GOT3 (cell line): ENCODE measurements around the gene MARS1.

Source experiments
- DNase-seq: peaks from one replicate; lab custom pipeline; 2025; ENCODE audit warnings: mixed read lengths; lab: John Stamatoyannopoulos, UW

The MARS1 gene

DNA sequence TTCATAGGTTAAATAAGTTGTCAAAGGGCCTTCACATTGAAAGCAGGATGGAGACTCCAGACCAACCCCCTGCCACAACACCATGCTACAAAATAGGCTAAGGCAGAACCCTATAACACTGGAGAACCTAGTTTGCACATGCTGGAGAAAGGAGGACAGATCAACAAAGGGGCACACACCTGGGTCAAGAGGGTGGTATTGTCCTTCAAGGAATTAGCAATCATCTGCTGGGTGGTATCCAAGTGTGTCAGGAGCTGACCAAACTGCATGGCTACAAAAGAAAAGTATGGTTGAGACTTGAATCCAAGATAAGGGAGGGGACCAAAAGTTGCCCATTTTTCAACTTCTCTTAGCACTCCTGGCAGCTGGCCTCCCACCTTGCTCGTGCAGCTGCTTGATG, 44.0 kb downstream of the MARS1 start:
- no peak for DNase-seq

DNA sequence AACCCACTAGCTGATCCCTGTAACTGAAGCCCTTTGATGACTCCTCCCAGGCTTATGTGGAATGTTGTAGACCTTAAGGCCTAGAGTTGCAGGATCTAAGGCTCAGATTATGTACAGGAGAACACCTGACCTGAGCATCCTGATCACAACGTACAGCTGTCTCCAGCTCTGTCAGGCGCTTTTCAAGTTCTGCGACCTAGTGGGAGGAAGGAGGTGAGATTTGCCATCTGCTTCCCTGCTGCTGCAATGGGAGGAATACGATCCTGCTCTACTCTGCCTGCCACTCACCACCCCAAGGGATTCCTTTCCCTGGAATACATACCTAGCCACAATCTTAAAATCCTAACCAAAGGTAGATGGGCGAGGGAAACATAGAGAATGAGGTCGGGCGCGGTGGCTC, 45.2 kb downstream of the MARS1 start:
- DNase-seq, result no peak

DNA sequence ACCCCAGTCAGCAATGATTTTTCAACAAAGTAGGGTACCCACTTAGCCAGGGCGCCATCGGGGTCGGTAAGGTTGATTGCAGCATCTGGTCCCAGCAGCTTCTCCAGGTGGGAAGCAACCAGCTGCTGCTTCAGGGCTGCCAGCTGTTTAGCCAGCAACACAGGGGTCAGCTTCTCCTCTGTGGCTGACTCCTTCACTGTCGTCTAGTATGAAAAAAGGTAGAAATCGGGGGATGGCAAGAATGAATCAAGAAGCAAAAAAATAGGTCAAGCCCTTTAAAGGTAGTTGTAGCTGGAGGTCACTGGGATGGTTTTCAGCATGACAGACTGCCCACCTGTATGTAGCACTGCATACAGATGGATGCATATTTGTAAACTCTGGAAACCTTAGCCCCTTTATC, 46.4 kb downstream of the MARS1 start:
- DNase-seq, result no peak

DNA sequence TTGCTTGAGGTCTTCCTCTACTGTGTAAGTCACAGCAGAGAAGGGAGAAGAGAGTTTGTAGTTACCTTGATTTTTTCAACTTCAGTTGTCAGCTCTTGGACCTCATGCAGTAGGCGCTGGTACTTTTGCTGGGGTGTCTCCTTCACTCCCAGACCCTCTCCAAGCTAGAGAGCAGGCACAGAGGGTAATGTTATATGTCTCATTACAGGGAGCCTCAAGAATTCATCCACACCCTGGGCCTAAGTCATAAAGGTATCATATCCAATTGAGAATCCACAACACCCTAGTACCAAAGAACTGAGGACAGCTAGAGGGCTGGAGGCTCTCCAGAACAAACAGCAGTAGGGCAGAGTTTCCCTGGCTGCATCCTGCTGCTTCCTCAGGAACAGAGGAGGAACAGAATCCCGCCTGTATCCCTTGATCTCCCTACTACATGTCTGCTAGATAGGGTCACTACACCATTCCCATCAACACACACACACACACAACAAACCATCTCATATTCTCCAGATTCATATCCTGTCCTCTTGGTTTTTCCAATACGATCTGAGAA, 47.2 kb downstream of the MARS1 start:
- DNase-seq, result no peak

DNA sequence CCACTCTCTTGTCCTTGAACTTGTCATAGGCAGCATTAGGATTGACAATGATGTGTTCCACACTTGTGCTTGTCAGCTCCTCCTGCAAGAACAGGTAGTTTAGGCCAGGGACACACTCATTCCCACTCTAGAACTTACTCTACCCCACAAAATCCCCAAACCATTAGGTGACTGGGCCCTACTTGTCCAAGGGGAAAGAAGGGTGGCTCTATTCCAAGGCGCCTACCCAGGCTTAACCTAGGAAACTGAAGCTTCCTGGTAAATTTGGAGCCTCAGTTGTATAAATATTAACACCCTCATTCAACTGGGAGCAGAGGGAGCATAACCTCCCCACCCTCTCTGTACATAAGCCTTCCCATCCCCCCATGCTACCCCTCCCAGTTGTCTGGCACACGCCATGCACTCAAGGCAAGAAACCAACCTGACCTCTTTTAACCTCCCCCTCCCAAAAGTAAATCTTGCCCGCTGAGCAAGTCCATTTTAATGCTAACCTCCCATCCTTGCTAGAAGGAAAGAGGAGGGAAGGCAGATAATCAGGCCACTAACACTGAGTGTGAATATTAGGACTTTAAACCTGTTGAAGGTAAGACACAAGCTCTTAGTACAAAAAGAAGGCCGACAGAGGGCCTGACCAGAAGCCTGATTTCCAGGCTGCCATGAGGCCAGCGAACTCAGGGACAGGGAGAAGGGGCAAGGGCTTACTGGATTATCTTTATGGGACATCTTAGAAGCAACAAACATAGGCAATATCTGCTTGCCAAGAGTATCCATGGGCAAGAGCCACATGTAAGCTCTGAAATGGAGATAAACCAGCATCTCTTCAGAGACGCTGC, 48.1 kb downstream of the MARS1 start:
- no peak for DNase-seq

DNA sequence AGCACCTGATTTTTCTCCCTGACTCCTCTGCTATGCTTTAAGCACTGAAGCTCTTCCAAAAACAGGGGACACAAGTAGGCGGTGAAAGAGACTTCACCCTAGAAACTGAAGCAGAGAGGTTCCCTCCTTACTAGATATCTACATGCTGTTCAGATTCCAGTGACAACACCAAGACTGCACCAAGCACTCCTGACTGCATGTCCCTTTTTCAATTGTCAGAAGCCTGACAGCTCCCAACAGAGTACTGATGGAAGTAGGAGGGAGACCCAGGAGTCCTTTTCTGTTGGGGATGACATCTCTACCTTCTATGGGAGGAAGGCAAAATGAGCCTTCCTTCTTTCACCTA, 48.7 kb downstream of the MARS1 start:
- DNase-seq, result no peak

DNA sequence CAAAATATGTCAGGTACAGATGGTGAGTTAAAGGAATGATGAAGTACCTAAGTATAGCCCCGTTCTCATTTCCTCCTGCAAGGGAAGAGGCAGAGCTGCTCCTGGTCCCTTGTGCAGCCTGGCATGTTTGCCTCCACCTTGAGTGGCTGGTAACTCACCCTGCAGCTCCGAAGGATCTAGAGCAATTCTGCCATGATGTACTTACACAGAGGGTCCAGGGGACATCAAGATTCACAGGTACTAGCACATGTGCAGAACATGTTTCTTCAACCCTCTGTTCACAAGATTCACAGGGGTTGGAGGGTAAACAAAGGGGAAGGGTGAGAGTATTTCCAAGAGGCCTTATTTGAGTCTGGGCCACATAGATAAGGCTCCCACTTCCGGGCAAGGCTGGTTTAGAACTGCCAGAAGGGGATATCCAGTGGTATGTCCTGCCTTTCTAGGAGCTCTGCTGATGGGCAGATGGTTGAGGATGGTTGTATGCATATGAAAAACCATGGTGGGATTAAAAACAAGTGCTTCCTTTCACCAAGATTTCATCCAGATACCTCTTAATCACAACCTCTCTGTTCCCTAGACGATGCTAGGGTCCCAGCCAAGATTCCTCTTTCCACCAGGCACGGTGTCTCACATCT, 51.4 kb downstream of the MARS1 start:
- DNase-seq, result no peak

DNA sequence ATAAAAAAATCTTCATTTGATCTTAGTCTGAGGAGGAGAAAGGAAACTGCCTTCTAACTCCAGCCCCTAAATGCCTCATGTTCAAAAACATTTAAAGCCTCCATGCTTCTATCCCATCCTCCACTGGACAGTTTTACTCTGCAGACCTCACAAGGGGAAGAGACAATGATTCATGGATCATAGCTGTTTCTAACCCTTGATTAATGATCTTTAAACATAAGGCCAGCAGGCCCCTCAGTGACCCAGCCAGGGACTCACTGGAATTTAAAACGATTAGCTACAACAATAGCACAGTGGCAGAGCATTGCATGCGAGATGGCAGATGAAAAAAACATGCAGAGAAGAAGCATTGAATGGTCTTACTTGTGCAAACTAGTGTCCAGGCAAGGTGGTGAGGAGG, 53.1 kb downstream of the MARS1 start:
- DNase-seq, result no peak

DNA sequence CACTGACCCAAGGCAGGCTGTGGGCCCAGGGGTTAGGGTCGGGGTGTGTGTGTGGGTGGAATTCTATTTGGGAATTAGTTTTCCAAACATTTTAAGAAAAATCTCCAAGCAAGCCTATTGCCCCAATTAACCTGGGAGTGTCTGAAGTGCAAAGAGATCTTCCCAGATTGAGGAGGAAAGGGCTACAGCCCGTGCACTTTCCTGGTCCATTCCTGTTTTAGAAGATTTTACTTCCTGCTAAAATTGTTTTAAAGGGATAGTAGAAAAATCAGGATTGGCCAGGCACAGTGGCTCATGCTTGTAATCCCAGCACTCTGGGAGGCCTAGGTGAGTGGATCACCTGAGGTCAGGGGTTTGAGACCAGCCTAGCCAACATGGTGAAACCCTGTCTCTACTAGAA, 53.8 kb downstream of the MARS1 start:
- no peak for DNase-seq

DNA sequence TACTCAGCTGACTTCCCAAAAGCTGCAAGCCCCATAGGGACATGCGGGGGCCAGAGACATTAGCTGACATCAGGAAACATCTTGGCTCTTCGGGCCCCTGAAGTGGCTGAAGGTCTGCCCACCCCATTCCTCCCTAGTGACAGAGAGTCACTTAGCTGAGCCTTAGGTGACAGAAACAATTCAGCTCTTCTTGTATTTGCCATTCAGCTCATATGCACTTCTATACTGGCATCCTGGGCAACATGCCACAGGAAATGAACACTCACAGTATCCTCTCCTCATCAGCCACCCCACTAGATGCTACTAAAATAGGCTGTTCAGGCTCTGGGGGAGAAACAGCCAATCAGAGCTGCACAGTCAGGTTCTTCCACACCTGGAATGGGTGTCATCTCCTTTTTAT, 55.7 kb downstream of the MARS1 start:
- DNase-seq, result no peak

DNA sequence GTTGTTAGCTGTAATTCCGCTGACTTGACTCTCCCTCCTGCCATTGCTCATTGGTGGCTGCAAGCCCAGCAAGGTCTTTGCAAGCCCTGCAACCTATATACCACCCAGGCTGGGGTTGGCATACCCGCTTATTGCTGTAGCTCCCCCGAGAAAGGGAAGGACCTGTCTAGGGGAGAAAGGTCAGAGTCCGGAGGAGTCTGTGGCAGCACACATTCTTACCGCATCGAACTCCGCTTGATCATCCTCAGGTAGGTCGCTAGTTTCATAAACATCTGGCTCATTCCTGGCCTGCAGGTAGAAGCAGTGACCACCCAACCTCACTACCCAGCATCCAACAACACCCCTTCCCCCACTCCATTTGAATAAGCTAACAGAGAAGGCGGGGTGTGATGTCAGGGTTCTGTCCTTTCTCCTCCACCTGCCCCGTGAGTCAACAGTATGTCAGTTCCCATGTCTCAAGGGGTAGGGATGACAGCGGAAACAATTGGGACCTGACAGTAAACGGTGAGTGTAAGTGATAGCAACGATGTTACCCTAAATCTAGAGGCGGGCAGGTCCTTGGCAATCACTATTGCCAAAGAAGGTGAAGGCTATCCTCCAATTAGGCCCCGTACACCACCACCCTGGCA, 58.1 kb downstream of the MARS1 start:
- DNase-seq, result no peak

DNA sequence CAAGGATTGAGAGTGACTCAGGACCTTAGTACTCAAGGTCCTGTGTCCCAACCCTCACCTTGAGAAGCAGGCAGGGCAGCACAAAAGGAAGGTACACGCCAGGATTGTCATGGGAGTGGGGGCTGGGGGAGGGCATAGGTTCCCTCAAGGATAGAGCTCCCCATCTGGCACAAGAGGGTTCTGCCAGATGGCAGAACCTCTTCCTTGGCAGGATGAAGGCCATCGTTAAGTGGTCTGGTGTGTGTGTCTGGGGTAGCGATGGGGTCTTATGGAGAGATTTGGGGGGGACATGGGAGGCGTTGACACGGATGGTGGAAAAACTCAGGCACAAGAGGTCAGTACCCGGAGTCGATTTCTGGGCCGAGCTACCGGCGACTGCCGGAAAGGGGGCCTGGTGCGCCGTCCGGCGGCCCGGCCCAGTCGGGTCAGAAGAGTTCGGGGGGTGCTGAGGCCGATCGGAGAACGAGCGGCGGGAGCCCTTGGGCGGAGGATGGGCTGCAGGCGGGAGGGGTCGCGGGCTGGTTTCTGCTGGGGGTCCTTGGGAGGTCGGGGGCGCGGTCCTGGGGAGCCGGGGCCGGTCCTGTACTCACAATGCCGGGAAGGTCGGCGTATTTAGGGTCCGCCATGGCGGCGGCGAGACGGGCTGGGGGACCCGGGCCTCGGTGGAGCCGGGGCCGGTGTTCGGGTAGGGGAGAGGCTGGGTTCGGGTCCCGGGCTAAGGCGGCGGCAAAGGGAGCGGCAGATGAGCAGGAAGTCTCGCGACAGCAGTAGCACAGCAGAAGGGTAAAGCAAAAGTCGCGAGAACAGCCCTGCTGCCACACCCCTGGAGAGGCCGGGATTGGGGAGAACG, 58.8 kb downstream of the MARS1 start, which contains the start of gene DCTN2:
Gene DCTN2 (minus strand): TSS at position 755 of the 850 bp plus-strand sequence. CDS start 129 bp downstream, at position 626.
- peak; percentile 100 for DNase-seq

DNA sequence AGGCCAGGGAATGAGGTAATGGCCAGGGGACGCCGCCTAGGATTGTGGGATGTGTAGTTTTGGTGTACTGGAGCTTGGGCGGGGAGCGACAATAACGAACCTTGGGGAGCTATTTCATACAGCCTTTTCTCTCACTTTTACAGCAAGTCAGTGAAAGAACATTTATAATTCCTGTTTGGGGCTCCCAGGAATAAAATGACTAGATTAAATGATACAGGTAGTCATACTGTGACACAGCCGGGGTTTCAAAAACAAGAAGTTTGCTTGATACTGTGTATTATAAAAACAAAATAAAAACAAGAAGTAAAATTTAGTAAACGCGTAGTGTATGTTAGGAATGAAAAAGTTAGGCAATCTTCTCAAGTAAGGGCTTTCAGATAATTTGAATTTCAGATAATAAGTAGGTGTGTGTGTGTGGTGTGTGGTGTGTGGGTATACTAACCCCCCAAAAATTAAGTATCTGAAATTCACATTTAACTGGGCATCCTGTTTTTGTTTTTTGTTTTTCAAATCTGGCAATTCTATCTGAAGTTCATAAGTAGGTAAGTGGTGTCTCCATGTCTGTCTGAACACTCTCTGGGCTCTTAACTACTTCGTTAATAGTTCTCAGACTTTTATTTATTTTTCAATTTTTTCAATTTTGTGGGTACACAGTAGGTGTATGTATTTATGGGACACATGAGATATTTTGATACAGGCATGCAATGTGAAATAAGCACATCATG, 59.6 kb downstream of the MARS1 start:
- no peak for DNase-seq

DNA sequence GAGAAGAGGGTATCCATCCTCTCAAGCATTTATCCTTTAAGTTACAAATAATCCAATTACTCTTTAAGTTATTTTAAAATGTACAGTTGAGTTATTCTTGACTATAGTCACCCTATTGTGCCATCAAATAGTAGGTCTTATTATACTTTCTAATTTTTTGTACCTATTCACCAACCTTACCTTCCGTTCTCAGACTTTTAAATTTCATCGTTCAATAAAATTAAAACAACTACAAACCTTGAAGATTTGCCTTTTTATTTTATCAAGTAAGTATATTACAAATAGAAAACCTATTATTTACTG, 60.1 kb downstream of the MARS1 start:
- DNase-seq, result no peak

DNA sequence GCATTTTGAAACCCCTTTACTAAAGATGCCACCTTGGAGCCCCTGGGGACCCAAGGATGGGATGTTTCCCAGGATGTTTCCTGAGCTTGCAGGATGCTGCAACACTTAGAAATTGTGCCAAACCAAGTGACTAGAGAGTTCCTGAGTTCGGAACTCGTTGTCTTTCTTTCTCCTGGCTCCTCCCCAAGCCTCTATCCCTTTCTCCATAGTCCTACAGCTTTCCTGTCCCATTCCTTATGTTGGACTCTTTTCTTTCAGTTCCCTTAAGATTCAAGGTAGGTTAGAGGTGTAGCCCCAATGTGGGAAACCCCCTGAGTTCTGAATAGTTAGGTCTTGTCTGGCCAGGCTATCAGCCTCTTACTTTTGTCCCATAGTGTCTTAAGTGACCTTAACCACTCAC, 60.6 kb downstream of the MARS1 start:
- no peak for DNase-seq

DNA sequence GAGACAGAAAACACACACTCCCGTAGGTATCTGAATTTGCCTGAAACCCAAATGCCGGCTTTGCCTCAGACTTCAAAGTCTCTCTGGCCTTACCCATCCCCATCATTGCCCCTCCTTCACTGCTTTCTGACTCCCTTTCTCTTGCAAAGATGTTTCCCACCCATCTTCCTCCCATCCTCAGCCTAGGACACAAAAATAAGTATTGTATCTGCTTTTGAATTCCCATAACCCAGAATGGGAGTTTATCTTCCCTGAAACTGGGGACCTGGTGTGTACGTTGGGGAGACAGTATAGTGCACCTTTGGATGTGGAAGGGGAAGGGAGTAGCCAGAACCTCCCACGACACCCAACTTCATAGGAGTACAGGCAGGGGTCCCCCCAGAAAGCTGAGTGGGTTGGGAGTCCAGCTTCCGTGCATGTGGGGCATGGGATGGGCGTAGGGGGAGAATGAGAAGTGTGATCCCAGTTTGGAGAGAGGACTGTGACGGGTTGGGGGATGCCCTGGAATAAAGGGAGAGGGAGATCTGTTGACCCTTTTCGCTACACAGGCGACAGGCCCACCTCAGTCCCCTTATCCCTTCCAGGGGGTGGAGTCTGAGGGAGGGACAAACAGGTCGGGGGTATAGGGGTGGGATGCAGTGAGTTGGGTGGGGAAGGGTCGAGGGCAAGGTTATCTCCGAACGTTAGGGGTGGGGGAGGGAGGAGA, 61.5 kb downstream of the MARS1 start:
- no peak for DNase-seq

DNA sequence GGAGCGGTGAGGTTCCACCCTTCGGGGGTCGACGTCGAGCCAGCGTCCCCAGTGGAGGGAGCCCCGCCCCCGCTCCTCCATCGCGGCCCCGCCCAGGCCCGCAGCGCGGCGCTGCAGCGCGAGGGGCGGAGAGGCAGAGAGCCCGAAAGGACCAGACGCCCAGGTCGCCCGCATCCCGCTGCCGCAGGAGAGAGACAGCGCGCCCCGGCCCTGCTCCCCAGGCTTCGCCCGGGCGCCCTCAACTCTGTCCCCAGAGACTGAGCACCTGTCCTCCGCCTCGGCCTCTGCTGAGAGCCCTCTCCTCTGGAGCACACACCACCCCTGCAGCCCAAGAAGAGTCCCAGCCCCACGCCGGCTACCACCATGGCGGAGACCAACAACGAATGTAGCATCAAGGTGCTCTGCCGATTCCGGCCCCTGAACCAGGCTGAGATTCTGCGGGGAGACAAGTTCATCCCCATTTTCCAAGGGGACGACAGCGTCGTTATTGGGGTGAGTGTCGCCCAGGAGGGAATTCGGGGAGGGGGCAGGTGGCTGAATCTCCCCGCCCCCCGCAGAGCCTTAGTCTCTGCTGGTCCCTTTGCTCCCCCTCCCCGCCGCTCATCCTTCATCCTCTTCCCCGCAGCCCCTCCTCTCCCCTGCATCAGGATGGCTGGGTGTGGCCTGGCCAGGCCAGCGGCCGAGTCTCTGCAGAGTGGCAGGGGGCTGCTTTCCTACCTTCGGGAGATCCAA, 62.2 kb downstream of the MARS1 start, which contains the start of gene KIF5A:
Gene KIF5A (plus strand): TSS at position 136 of the 732 bp plus-strand sequence. CDS start 228 bp downstream, at position 364.
- no peak for DNase-seq

DNA sequence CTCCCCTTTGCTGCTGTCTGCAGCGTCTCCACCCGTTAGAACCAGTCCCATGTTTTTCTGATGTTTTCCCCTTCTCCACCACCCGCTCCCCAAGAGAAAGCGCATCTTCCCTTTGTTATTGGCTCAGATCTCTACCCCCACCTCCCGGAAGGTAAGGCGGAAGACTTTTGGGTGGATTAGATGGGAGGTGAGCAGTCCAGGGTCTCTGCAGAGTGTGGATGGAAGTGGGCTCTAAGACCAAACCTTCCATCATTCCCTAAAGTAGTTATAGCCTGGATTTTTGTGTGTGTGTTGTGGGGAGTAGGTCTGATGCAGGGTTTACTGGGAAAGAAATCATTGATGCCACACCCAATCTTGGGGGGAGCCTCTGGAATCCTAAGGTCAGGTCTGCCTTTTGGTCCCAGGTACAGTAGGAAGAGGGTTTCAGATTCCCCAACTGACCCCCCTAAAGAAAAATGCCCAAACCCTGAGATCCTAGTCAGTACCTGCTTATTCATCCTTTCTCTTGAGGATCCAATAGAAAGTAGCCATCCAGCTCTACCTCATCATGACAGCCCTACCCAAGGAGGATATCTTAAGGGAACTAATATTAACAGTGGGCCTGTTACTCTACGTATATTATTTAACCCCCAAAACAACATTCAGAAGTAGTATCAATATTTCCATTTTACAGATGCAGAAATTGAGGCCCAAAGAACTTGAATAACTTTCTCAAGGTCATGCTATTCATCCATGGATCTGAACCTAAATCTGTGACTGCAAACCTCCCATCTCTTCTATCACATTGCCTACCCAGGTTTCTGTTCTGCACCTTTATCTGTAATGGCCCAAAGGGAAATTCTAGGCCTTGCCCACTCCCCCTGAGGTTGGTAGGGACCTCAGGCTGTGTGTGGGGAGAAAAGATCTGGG, 63.0 kb downstream of the MARS1 start:
- DNase-seq, result no peak
